ENCODE measurements around the gene RFNG. TPM values are rescaled to one million over a fixed set of nuclear protein-coding genes. Genes with fewer than 3 reads are reported as not detected.

RFNG gene
- total and polyA plus RNA-seq, 2 of the 13 experiments (the other 11 are each of a cell fraction or from before 2014, with no cell fraction given): 61.4 to 64.0 TPM

- TF ChIP-seq KIAA2018 (CRISPR knock-in tag; IDR thresholded peaks at IDR 0.05; ENCODE audit: borderline replicate concordance): no peak
- no peak for TF ChIP-seq ZNF598 (CRISPR knock-in tag; IDR thresholded peaks at IDR 0.05; ENCODE audit: borderline replicate concordance)
- no peak for TF ChIP-seq ZNF383 (CRISPR knock-in tag; IDR thresholded peaks at IDR 0.05; ENCODE audit: borderline replicate concordance)
- no peak for TF ChIP-seq ZNF878 (CRISPR knock-in tag; IDR thresholded peaks at IDR 0.05)
- no peak for TF ChIP-seq ZFP36L2 (CRISPR knock-in tag; IDR thresholded peaks at IDR 0.05)
- TF ChIP-seq ZNF333 (CRISPR knock-in tag; IDR thresholded peaks at IDR 0.05; ENCODE audit: borderline replicate concordance): peak; percentile 53
- no peak for TF ChIP-seq RBAK (CRISPR knock-in tag; IDR thresholded peaks at IDR 0.05)
- no peak for TF ChIP-seq XRCC5 (optimal IDR thresholded peaks at IDR 0.05; ENCODE audit: low read length)
- TF ChIP-seq HDAC6 (IDR thresholded peaks at IDR 0.05; ENCODE audit: low read depth, low read length): no peak
- no peak for TF ChIP-seq ZSCAN21 (CRISPR knock-in tag; IDR thresholded peaks at IDR 0.05; ENCODE audit: borderline replicate concordance)
- TF ChIP-seq ZIK1 (CRISPR knock-in tag; IDR thresholded peaks at IDR 0.05; ENCODE audit: borderline replicate concordance, low read depth): no peak
- no peak for TF ChIP-seq CSRNP2 (CRISPR knock-in tag; conservative IDR thresholded peaks at IDR 0.05; ENCODE audit: low read depth)
- peak; percentile 34; the same call in 1 of the 2 replicates for TF ChIP-seq ZNF280B (CRISPR knock-in tag; IDR thresholded peaks at IDR 0.05; ENCODE audit: borderline replicate concordance)
- no peak for TF ChIP-seq GABPA (IDR thresholded peaks at IDR 0.05; ENCODE audit: low read depth, low read length)
- no peak for TF ChIP-seq GABPA (CRISPR knock-in tag; IDR thresholded peaks at IDR 0.05; ENCODE audit: low read depth)
- peak; percentile 3; the same call in 1 of the 2 replicates for TF ChIP-seq HES4 (CRISPR knock-in tag; IDR thresholded peaks at IDR 0.05; ENCODE audit: borderline replicate concordance)
- peak; percentile 97 for TF ChIP-seq RBFOX2 (IDR thresholded peaks at IDR 0.05; ENCODE audit: low read depth, low read length)
- no peak for TF ChIP-seq ZNF44 (CRISPR knock-in tag; IDR thresholded peaks at IDR 0.05)
- TF ChIP-seq FOXC1 (CRISPR knock-in tag; IDR thresholded peaks at IDR 0.05; ENCODE audit: borderline replicate concordance): no peak
Observed at GRCh38 chr17:82018989-82019689, 32.5 kb downstream of the RFNG start (continued).
